GM12864 (cell line): ENCODE data around the gene KSR1.

Experiments
- DNase-seq: peaks from one replicate; pipeline ENCODE4 v3.0.0-alpha.2; 2011; ENCODE audit warnings: low read depth
- H3K4me3 ChIP-seq: 2 replicates; pipeline ENCODE4 v1.5.1; 2011; ENCODE audit warnings: mild to moderate bottlenecking, low read depth, low read length, control low read depth
- TF ChIP-seq, protein P1 (sequence below): IDR thresholded peaks from 2 replicates; pipeline ENCODE4 v1.5.1; 2011; ENCODE audit warnings: low read depth, mild to moderate bottlenecking, moderate library complexity, low read length, control low read depth, inconsistent platforms; ENCODE audit errors: missing control alignments

KSR1 gene

GRCh38 chr17:27466376-27466742, 10.1 kb downstream of the KSR1 start:
- H3K4me3 ChIP-seq: peak overlapping the region; percentile 24
- TF ChIP-seq, protein P1, sequence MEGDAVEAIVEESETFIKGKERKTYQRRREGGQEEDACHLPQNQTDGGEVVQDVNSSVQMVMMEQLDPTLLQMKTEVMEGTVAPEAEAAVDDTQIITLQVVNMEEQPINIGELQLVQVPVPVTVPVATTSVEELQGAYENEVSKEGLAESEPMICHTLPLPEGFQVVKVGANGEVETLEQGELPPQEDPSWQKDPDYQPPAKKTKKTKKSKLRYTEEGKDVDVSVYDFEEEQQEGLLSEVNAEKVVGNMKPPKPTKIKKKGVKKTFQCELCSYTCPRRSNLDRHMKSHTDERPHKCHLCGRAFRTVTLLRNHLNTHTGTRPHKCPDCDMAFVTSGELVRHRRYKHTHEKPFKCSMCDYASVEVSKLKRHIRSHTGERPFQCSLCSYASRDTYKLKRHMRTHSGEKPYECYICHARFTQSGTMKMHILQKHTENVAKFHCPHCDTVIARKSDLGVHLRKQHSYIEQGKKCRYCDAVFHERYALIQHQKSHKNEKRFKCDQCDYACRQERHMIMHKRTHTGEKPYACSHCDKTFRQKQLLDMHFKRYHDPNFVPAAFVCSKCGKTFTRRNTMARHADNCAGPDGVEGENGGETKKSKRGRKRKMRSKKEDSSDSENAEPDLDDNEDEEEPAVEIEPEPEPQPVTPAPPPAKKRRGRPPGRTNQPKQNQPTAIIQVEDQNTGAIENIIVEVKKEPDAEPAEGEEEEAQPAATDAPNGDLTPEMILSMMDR: no peak

GRCh38 chr17:27466743-27467375, 10.6 kb downstream of the KSR1 start:
- DNase-seq: peak; percentile 83
- H3K4me3 ChIP-seq: peak overlapping the region; percentile 24
- TF ChIP-seq, protein P1: no peak

More at GRCh38 chr17:27466376-27466742, 10.1 kb downstream of the KSR1 start:
- no peak for DNase-seq

GRCh38 chr17:27469256-27469655, 13.0 kb downstream of the KSR1 start:
- TF ChIP-seq, protein P1: no peak
- no peak overlapping the region for H3K4me3 ChIP-seq
- DNase-seq: no peak

DNA sequence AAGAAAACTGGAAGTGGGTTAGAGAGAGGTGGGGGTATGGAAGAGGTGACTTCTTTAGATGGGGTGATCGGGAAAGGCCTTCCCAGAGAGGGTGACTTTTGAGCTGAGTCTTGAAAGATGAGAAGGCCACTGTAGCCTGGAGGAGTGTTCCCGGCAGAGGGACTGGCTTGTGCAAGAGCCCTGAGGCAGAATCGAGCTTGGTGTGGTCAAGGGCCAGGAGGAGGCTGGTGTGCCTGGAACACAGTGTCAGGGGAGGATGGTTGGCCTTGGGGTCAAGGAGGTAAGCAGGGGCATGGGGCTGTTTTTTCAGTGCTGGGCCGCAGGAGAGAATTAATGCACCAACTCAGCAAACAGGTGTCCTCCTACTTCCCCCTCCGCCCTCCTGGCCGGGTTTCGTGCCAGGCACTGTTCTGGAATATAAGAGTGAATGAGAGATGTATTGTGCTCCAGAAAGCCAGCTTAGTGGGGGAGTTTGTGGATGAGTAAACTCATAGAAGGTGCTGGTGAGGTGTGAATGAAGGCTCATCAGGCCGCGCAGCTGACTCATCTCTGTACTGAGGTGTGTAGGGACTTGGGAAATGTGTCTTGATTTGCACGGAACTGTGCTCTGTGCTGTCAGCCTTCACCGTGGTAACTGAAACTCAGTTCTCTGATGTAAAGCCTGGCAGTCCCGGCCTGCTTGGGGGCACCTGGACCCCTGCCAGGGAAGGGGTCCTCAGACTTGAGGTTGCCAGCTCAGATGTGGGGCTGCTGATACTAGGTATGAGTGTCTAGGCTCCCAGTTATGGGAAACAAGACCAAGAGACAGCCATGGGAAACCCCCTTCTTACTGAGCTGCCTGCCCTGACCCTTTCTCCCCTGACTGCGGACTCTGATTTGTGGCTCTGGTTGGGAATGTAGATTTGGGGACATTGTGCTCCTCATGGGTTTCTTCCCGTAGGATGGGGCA, 15.3 kb downstream of the KSR1 start:
- peak; percentile 92 for DNase-seq
- peak overlapping the region; percentile 20; the same call in 1 of the 2 replicates for H3K4me3 ChIP-seq
- TF ChIP-seq, protein P1: no peak

GRCh38 chr17:27473190-27473747, 17.0 kb downstream of the KSR1 start:
- no peak for DNase-seq
- TF ChIP-seq, protein P1: no peak
- H3K4me3 ChIP-seq: peak overlapping the region; percentile 2; the same call in 1 of the 2 replicates

- DNase-seq: peak; percentile 75
- TF ChIP-seq, protein P1: no peak
- peak overlapping the region; percentile 39 for H3K4me3 ChIP-seq
These were observed 17.7 kb downstream of the KSR1 start for GRCh38 chr17:27473748-27474609.
